ENCODE measurements around the gene PCED1B. TPM values are rescaled to one million over a fixed set of nuclear protein-coding genes. Genes with fewer than 3 reads are reported as not detected.

Gene PCED1B
- total RNA-seq, 1 experiment from 2014 or later: 6.6 TPM

- DNase-seq (ENCODE audit: low spot score): no peak
- no peak for ATAC-seq
- no peaks in the 10 kb centered on the region for H3K9me3 Mint-ChIP-seq
- CTCF ChIA-PET: interaction anchor here (0.8 kb wide), 1 partner anchor 9 kb away, joined by 7 read pairs; no protein-coding TSS in a partner anchor
- peaks cover 36% of the 10 kb centered on the region for H3K4me1 Mint-ChIP-seq
- no peaks in the 10 kb centered on the region for H3K27me3 Mint-ChIP-seq (ENCODE audit: low read depth)
- no peak overlapping the region for H3K27ac Mint-ChIP-seq
- POLR2A ChIA-PET: no interaction called here
- TF ChIP-seq ZSCAN18 (CRISPR knock-in tag; IDR thresholded peaks at IDR 0.05) (no peak), PREB (CRISPR knock-in tag; IDR thresholded peaks at IDR 0.05; ENCODE audit: borderline replicate concordance) (no peak), NFATC4 (CRISPR knock-in tag; IDR thresholded peaks at IDR 0.05) (no peak), MLX (CRISPR knock-in tag; IDR thresholded peaks at IDR 0.05) (no peak), ZBTB43 (CRISPR knock-in tag; IDR thresholded peaks at IDR 0.05) (no peak), ATF2 (CRISPR knock-in tag; IDR thresholded peaks at IDR 0.05; ENCODE audit: borderline replicate concordance, low read depth) (no peak), TEAD4 (CRISPR knock-in tag; IDR thresholded peaks at IDR 0.05) (no peak), SP1 (CRISPR knock-in tag; conservative IDR thresholded peaks at IDR 0.05) (no peak), PRRX2 (CRISPR knock-in tag; IDR thresholded peaks at IDR 0.05) (no peak), ZNF219 (CRISPR knock-in tag; IDR thresholded peaks at IDR 0.05; ENCODE audit: borderline replicate concordance) (no peak), FOXJ3 (CRISPR knock-in tag; IDR thresholded peaks at IDR 0.05; ENCODE audit: borderline replicate concordance) (no peak), TCF7 (CRISPR knock-in tag; IDR thresholded peaks at IDR 0.05; ENCODE audit: low read depth) (no peak)
- no peak overlapping the region for H3K4me3 Mint-ChIP-seq
- no peaks in the 10 kb centered on the region for H3K36me3 Mint-ChIP-seq
These were observed 134.0 kb downstream of the PCED1B start for GRCh38 chr12:47213396-47213795.

GRCh38 chr12:47214001-47214619 is 134.7 kb downstream of the PCED1B start:
- H3K4me1 Mint-ChIP-seq: peaks cover 32% of the 10 kb centered on the region
- H3K27me3 Mint-ChIP-seq (ENCODE audit: low read depth): no peaks in the 10 kb centered on the region
- no peaks in the 10 kb centered on the region for H3K9me3 Mint-ChIP-seq
- no peak for ATAC-seq
- H3K27ac Mint-ChIP-seq: no peak overlapping the region
- no peak overlapping the region for H3K4me3 Mint-ChIP-seq
- ChIA-PET CTCF (interaction anchor here (0.8 kb wide), 1 partner anchor 8 kb away, joined by 7 read pairs; no protein-coding TSS in a partner anchor), POLR2A (no interaction called here)
- no peak for DNase-seq (ENCODE audit: low spot score)
- no peaks in the 10 kb centered on the region for H3K36me3 Mint-ChIP-seq
- TF ChIP-seq E2F1 (CRISPR knock-in tag; IDR thresholded peaks at IDR 0.05) (no peak), AFF4 (CRISPR knock-in tag; IDR thresholded peaks at IDR 0.05; ENCODE audit: borderline replicate concordance) (no peak), NR3C1 (CRISPR knock-in tag; conservative IDR thresholded peaks at IDR 0.05; ENCODE audit: low read depth) (no peak), ZBTB43 (CRISPR knock-in tag; IDR thresholded peaks at IDR 0.05) (no peak), IRF2 (CRISPR knock-in tag; IDR thresholded peaks at IDR 0.05; ENCODE audit: borderline replicate concordance, low read depth) (no peak), ZNF512 (CRISPR knock-in tag; IDR thresholded peaks at IDR 0.05; ENCODE audit: borderline replicate concordance) (no peak), ZSCAN18 (CRISPR knock-in tag; IDR thresholded peaks at IDR 0.05) (no peak)

All from WTC11 (cell line).